OCI-LY7 (cell line): ENCODE measurements around the gene SRXN1.

ENCODE experiments used
- CTCF ChIP-seq: fragments of 200-600 bp; sonication (generic); conservative IDR thresholded peaks from 2 replicates; pipeline ENCODE4 v1.5.1; 2014; ENCODE audit warnings: mild to moderate bottlenecking, antibody characterized with exemption, low read length, moderate library complexity, mixed read lengths
- EZH2phosphoT487 ChIP-seq: fragments of 200-600 bp; sonication (generic); IDR thresholded peaks from 2 replicates; pipeline ENCODE4 v1.6.1; 2018; ENCODE audit warnings: low read depth, borderline replicate concordance, mild to moderate bottlenecking, mixed run types, antibody characterized with exemption, low read length, moderate library complexity, mixed read lengths

GRCh38 chr20:651713-652614 lies 1.0 kb downstream of the SRXN1 start:
- TF ChIP-seq CTCF (no peak), EZH2phosphoT487 (no peak)
